ENCODE measurements around the gene IRAK1.

GRCh38 chrX:154019633-154020528 is at the start of gene IRAK1:
- TF ChIP-seq NFIC (IDR thresholded peaks at IDR 0.05; ENCODE audit: borderline replicate concordance): no peak
- TF ChIP-seq EP300 (IDR thresholded peaks at IDR 0.05; ENCODE audit: borderline replicate concordance in 1 of 2, low read depth in 1 of 2, low read length in 1 of 2): no peak
- TF ChIP-seq, protein P1, sequence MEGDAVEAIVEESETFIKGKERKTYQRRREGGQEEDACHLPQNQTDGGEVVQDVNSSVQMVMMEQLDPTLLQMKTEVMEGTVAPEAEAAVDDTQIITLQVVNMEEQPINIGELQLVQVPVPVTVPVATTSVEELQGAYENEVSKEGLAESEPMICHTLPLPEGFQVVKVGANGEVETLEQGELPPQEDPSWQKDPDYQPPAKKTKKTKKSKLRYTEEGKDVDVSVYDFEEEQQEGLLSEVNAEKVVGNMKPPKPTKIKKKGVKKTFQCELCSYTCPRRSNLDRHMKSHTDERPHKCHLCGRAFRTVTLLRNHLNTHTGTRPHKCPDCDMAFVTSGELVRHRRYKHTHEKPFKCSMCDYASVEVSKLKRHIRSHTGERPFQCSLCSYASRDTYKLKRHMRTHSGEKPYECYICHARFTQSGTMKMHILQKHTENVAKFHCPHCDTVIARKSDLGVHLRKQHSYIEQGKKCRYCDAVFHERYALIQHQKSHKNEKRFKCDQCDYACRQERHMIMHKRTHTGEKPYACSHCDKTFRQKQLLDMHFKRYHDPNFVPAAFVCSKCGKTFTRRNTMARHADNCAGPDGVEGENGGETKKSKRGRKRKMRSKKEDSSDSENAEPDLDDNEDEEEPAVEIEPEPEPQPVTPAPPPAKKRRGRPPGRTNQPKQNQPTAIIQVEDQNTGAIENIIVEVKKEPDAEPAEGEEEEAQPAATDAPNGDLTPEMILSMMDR (IDR thresholded peaks at IDR 0.05): no peak
- no peak for TF ChIP-seq TCF12 (IDR thresholded peaks at IDR 0.05)
- no peak for TF ChIP-seq MXI1 (IDR thresholded peaks at IDR 0.05; ENCODE audit: low read depth, low read length)
- peak; percentile 63 for TF ChIP-seq MAX (IDR thresholded peaks at IDR 0.05; ENCODE audit: low read depth)
- no peak for TF ChIP-seq EZH2phosphoT487 (IDR thresholded peaks at IDR 0.05; ENCODE audit: borderline replicate concordance, low read depth)
- no peak for TF ChIP-seq PBX3 (IDR thresholded peaks at IDR 0.05)
- no peak for TF ChIP-seq CHD2 (IDR thresholded peaks at IDR 0.05; ENCODE audit: low read length, partially characterized antibody)
- TF ChIP-seq POLR2AphosphoS5 (IDR thresholded peaks at IDR 0.05; ENCODE audit: low read depth, low read length): no peak
